HG03565 (cell line): ENCODE data around the gene GAMT.

Experiments used
- ATAC-seq: cut with Tn5 transposase; IDR thresholded peaks from one replicate; pipeline ENCODE4 v1.9.1; 2021; ENCODE audit warnings: mild to moderate bottlenecking, moderate library complexity; ENCODE audit not compliant: unreplicated experiment

GAMT gene

DNA sequence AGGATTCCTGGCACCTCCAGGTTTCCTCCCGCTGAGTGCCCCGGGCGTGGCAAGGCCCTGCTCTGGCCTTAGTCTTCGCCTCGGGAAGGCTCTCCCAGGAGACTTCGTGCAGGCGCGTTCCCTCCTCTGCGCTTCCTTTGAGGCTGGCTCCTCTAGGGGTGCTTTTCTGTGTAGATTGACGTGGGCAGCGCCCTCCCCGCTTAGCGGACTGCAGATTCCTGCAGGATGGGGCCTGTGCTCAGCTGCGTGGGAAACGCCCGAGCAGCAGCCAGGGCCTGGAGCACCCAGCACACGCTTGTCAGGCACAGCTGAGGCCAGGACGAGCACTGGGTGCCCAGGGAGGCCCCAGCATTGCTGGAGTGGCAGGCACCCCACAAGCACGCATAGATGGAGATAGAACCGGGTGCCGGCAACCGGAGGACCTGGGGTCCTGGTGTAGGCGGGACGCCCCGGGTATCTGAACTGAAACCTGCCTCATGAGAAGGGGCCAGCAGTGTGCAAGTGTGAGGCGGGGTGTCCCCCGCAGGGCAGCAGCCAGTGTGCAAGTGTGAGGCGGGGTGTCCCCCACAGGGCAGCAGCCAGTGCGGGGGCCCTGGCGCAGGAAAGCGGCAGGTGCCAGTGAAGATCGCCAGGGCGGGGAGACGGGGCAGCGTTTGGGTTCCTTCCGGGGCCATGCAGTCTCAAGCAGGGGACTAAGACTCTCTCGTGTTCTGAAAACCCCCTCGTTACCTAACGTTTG is 14.2 kb downstream of the GAMT start:
- ATAC-seq: no peak

DNA sequence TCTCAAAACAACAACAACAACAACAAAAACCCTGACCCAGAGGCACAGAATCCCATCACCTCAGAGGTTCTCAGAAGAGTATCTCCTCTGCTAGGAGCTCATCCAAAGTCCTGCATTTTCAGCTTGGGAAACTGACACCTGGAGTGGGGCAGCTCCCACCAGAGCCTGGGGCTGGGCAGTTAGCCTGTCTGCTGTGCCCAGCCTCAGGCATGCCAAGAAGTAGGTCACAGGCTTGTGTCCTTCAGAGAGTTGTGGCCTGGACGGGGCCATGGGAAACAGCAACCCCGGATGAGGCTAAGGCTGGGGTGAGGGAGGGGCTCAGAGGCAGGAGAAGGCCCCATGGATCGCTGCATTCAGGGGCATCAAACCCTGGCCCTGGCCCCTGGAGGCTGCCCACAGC is 15.5 kb downstream of the GAMT start:
- no peak for ATAC-seq

DNA sequence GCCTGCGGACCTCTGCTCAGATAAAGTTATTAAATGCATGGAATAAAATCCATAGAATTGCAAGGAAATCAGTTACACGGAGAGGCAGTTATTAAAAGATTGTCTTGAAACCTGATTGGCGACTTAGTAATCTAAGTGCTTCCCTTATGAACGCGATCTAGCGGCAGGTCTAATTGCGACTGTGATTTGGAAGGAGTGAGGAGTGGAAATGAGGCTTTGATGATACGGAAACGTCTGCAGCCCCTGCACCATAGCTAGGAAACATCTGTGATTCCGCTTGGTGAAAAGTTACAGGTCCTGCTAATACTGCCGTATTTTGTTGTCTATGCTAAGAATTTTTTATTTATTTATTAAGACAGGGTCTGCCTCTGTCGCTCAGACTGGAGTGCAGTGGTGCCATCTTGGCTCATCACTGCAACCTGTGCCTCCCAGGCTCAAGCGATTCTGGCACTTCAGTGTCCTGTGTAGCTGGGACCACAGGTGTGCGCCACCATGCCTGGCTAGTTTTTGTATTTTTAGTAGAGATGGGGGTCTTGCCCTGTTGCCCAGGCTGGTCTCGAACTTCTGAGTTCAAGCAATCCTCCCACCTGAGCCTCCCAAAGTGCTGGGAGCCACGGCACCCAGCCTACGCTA is 16.7 kb downstream of the GAMT start:
- no peak for ATAC-seq

DNA sequence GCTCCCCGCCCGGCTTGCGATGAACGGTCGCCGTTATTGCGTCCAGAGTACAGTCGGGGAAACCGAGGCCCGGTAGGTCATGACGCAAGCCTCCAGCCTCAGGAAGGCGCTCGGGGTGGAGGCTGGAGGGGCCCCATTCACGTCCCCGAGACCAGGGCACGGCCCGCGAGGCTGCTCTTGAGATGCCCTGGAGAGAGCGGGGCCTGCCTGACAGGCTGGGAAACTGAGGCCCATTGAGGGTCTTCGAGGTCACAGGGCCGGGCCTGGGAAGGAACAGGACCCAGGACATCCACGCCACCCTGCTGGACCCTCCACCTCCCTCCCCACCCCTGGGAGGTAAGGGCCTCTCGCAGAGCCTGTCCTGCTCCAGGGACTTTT is 17.3 kb downstream of the GAMT start:
- ATAC-seq: no peak

DNA sequence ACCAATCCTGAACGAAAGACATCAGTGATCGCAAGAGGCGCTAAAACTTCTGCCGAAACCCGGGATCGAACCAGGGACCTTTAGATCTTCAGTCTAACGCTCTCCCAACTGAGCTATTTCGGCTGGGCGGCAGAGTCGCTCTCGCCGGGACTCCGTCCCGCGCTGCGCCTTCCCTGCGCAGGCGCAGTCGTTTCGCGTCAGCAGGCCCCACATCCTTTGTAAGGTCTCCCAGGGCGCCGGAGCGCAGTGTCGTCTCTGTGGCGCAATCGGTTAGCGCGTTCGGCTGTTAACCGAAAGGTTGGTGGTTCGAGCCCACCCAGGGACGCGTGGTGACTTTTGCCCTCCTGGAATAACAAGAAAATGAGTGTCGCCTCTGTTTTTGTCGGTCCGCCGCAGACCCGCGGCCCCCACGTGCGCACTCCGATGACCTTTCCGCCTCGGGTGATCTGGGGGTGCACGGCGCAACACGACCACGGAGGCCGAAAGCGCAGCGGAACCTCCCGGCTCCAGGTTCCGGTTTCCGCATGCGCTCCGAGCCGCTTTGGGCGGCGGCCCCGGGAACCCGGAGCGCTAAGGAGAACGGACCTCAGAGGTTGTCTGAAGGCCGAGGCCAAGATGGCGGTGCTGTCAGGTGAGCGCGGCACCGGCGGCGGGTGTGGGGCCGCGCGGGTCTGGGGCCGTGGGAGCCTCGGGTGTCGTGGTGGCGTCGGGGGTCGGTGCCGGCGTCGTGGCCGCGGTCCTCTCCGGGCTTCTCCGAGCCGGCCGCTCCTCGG is 17.8 kb downstream of the GAMT start, which contains the start of gene NDUFS7:
Gene NDUFS7 (plus strand): TSS at position 596 of the 773 bp plus-strand sequence. CDS start 20 bp downstream, at position 616.
- ATAC-seq: peak; percentile 73

DNA sequence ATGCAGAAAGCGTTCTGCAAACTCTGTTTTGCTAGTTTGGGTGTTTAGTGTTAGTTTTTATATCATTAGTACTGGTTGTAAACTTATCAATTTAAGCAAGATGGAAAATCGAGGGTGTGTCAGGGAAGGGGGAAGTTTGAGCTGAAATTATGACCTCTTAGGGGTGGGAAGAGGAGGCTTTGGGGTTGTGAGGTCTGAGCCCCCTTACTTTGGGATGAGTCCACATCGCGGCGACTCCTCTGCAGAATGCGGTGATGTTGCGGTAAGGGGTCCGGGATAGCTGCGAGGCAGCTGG is 18.4 kb downstream of the GAMT start:
- ATAC-seq: no peak

DNA sequence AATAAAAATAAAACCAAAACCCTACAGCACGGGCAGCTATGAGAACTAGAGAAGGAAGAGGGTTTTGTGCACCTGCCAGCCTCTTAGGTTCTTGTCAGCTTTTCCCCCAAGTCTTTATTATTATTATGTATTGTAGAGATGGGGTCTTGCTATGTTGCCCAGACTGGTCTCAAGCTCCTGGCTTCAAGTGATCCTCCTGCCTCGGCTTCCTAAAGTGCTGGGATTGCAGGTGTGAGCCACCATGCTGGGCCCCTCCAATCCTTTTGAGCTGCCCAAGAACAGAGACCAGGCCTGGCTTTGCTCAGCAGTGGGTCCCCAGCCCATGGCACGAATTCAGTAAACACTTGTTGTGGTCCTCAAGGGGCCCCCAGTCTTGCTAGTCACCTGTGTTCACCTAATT is 19.1 kb downstream of the GAMT start:
- no peak for ATAC-seq

DNA sequence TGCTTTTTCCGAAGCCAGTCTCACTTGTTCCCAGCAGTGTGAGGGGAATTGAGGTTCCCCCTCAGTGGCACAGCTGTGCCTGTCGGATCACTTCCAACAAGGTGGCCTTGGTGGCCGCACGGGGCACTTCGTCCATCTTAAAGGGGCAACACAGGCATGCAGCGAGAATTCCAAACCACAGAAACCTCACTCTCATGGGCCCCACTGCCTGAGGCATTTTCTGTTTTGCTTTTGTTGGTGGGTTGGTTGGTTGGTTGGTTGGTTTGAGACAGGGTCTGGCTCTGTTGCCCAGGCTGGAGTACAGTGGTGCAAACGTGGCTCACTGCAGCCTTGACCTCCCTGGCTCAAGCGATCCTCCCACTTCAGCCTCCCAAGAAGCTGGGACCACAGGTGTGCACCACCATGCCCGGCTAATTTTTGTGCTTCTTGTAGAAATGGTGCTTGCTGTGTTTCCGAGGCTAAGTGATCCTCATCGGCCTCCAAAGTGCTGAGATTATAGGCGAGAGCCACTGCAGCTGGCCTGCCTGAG is 21.3 kb downstream of the GAMT start:
- no peak for ATAC-seq

DNA sequence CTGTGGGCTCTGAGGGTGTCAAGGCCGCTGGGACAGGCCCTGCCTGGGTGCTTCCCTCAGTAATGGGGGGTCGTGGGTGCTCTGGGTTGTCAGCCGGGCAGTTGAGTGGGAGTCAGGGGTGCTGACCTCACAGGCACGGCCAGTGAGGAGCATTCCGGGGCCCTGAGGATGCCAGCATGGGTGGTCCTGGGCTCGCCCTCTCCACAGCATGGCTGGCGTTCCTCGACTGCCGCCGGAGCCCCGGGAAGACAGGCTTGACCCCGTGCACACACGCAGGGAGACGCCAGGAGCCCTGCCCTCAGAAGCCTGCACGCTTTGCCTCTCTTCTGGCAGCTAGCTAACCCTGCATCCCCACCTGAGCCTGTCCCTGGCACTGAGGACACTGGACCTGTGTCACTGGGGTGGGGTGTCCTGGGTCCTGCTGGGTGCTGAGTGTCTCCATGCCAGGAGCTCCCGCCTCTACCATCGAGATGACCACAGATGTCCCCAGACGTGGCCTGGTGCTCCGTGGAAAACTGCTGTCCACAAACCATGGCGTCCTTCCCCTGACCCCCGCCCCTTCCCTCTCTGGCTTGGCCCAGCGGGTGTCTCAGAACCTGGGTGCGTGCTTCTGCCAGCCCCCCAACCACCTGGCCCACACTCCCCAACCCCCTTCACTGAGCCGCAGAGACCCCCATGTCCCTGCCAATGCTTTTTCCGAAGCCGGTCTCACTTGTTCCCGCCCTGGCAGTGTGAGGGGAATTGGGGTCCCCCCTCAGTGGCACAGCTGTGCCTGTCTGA is 22.0 kb downstream of the GAMT start:
- ATAC-seq: no peak

DNA sequence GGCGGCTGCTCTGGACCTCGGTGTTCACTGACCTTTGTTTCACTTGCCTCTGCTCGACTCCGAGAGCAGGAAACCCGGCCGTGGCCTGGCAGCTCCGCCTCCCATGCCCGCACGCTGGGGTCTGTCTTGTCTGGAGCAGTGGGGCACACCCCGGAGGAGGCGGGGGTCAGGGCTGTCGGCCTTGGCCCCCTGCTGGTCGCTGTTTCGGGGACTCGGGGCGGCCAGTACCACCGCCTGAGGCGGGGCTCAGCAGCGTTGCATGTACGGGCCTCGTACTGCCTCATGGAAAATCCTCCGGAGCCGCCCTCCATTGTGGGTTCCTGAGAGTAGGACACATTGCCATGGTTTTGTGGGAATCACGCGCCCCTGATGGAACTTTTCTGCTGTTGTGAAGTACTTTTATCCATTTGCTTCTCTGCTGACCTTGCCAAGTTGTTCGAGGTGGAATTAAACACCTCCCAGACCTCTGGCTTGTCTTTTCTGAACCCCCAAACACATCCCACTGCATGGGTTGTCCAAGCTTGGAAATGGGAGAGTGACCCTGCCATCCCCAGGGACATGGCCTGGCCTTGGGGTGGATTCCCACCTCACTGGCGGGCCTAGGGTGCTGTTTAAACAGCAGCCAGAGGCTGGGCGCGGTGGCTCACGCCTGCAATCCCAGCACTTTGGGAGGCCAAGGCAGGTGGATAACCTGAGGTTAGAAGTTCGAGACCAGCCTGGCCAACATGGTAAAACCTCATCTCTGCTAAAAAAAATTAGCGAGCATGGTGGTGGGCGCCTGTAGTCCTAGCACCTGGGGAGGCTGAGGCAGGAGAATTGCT is 23.2 kb downstream of the GAMT start:
- no peak for ATAC-seq

DNA sequence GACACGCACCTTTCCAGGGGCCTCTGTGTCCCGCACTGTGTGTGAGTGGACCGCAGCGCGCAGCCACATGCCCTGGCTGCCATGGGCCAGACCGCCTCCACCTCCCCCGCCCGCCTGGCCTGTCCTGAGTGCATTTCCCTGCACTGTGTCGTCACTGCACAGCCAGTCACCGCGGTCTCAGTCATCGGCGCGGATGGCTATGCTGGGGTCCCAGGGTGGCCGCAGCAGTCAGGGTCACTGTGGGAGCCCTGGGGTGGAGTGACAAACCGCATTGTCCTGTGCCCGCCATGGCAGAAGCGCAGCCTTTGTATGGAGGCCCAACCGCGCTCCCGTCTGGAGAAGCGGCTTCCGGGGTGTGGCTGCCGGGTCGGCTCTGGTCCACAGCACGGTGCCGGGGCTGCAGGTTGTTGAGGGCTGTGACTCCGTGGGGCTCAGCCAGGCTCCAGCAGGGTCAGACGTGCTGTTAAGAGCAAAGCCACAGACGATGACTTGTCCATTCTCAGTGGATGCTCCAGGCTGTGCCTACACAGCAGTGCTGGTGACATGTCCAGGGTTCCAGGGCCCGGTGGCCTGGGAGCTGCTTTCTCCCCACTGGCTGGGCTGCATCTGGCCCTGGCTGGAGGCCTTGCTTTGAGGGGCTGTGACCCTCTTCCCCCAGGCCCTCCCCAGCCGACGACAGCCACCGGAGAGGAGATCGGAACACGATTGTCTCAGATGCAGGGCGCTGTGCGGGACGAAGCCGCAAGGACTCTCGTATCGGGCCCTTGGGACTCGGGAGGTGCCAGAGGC is 24.0 kb downstream of the GAMT start:
- no peak for ATAC-seq

DNA sequence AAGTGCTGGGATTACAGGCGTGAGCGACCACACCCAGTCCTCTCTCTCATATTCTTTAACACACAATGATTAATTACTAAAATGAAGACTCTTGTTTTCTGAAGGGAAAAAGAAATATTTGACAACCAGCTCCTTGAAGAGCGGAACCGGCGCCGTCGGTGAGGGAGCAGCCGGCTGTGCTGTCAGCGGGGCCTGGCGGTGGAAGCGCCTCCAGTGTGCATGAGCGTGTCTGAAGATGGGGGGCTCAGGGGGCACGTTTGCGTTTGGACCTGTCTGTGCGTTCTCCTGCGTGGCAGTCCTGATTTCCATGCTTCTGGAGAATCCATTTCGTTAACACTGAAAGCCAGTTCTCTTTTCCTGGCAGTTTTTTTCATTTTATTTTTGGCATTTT is 24.9 kb downstream of the GAMT start:
- ATAC-seq: no peak

DNA sequence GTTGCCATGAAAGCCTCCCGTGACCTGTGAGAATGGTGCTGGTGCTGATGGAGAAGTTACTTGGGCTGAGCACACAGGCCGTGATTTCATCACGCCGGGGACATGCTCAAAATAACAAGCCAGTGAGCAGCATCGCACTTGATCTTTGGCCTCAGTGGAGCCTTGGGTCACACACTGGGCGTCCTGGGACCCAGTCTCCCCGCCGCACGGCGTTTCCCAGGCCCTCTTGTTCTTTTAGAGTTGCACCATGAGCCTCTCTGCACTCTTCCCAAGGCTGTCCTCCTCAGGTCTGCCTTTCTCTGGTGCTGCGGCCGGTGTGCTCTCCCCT is 27.1 kb downstream of the GAMT start:
- no peak for ATAC-seq

DNA sequence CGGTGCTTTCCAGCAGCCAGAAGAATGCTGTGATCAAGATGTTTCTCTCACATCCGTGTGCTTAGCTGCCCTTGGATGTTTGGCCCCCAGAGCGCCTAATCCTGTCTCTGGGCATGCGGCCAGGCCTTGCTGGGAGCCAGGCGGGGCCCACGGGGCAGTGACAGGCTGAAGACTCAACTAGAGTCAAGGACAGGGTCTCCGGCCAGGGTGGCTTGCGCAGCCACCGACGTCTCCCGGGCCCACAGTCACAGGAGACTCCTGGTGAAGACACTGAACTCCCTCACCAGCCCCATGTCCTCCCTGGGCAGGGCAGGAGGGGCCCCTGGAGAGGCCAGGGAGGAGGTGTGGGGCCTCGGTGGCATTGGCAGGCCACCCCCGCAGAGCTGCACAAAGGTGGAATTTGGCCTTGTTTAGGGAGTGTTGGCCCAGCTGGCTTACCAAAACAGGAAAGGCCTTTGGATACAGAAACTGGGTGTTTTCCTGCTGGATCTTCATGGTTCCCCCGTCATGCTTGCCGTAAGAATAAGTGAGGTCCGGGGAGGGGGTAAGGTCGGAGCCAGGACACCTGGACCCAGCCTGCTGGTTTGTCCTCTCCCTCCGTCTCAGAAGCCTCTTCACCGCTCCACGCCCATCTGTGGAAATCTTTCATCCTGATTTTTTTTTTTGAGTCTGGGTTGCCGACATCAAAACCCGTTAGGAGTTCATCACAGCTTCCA is 27.6 kb downstream of the GAMT start:
- no peak for ATAC-seq

DNA sequence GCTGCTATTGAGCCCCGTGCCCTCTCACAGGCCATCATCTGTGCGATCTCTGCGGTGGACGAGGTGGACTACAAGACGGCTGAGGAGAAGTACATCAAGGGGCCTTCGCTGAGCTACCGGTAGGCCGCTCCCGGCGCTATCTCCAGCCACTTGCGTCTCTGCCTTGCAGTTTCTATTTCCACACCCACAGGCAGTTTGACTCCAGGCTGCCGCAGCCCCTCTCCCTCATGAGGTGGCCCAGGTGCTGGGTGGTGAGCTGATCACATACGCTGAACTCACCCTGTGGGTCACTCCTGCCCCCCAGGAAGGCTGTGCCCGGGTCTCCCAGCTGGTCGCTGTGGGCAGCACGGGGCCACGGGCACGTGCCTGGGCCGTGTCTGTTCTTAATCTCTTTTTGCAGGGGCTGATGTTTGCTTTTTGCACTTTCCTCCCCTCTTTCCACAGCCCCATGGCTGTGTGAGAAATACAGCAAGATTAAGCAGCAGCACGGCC is 28.3 kb downstream of the GAMT start:
- ATAC-seq: no peak

DNA sequence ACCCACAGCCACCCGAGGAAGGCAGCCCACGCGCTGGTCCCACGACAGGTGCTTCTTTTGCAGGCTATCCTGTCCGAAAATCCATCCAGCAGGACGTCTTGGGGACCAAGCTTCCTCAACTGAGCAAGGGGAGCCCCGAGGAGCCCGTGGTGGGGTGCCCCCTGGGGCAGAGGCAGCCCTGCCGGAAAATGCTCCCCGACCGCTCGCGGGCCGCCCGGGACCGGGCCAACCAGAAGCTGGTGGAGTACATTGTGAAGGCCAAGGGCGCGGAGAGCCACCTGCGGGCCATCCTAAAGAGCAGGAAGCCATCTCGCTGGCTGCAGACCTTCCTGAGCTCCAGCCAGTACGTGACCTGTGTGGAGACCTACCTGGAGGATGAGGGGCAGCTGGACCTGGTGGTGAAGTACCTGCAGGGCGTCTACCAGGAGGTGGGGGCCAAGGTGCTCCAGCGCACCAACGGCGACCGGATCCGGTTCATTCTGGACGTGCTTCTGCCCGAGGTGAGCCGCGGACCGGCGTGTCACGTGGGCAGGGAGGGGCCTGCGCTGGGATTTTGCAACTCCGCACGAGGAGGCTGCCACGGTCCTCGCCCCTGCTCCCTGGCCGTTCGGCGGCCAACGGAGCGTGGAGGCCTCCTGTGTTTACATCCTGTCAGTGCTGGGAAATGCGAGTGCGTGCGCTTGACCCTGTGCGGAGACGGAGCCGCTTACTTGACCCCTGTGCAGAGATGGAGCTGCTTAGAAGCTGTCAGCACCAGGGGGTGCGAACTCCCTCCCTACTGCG is 30.6 kb downstream of the GAMT start:
- ATAC-seq: no peak

DNA sequence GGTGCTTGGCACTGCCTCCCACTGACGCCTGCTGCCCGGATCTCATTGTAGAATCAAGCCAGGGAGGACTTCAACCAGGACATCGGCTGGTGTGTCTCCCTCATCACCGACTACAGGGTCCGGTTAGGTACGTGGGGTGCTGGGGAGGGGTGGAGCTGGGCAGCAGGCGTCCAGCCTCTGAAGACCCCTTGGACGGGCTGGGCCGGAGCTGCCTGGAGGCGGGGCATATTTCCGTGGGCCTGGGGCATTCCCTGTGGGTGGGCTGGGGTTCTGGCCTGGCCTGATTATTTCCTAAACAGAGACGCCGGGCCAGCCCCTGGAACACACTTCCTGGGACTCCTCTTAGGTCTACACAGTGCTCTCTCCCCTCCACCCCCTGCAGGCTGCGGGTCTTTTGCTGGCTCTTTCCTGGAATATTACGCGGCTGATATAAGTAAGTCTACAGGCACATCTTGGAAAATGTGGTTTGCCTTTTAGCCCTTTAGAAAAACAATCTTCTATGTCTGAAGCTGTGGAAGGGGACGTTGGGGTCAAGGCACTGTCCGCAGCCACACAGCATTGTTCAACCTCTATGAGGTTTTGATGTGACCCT is 32.0 kb downstream of the GAMT start:
- no peak for ATAC-seq
